ENCODE results near the gene HHATL. TPM values are rescaled to one million over a fixed set of nuclear protein-coding genes. Genes with fewer than 3 reads are reported as not detected.

Gene HHATL
- total RNA-seq, 3 donors from 2014 or later (not counting 1 experiment from before 2014, with no cell fraction given) = not detected

- no peaks in the 10 kb centered on the region for H3K4me1 ChIP-seq (ENCODE audit: control insufficient read depth, insufficient read depth, low read length)
- Mint-ChIP-seq H3K9me3 (no peaks in the 10 kb centered on the region), H3K4me1 (peaks cover 0 to 5% of the 10 kb centered on the region in 2 donors), H3K27ac (no peak overlapping the region), H3K36me3 (no peaks in the 10 kb centered on the region), H3K27me3 (ENCODE audit: low read depth in 2 of 2) (no peaks in the 10 kb centered on the region), H3K4me3 (no peak overlapping the region)
- no peak overlapping the region for H3K4me3 ChIP-seq (ENCODE audit: low read length)
- no peak for TF ChIP-seq CTCF (IDR thresholded peaks at IDR 0.05)
- WGBS (ENCODE audit: insufficient coverage) = 70% methylated on average over 38 of the region's 38 CpGs
- ATAC-seq (no peak), DNase-seq (no peak)
- no peaks in the 10 kb centered on the region for H3K27me3 ChIP-seq (ENCODE audit: control insufficient read depth, insufficient read depth, low read length)
- H3K9me3 ChIP-seq (ENCODE audit: control insufficient read depth, insufficient read depth, low read length) = no peaks in the 10 kb centered on the region
- H3K36me3 ChIP-seq (ENCODE audit: control insufficient read depth, insufficient read depth, low read length) = no peaks in the 10 kb centered on the region
- intact Hi-C loops (cut with micrococcal nuclease) = no loop called here
- peak overlapping the region; percentile 25 for H3K27ac ChIP-seq (ENCODE audit: low read length)
These were observed 38.8 kb downstream of the HHATL start for GRCh38 chr3:42663581-42664437.

- intact Hi-C loops (cut with micrococcal nuclease) = no loop called here
- WGBS (ENCODE audit: insufficient coverage) = 83% methylated on average over 12 of the region's 12 CpGs
- no peak overlapping the region for H3K4me3 ChIP-seq (ENCODE audit: low read length)
- no peak overlapping the region for H3K27ac ChIP-seq (ENCODE audit: low read length)
- Mint-ChIP-seq H3K4me3 (no peak overlapping the region), H3K4me1 (peaks cover 0 to 5% of the 10 kb centered on the region in 2 donors), H3K9me3 (no peaks in the 10 kb centered on the region), H3K27me3 (ENCODE audit: low read depth in 2 of 2) (no peaks in the 10 kb centered on the region), H3K36me3 (no peaks in the 10 kb centered on the region), H3K27ac (no peak overlapping the region)
- H3K9me3 ChIP-seq (ENCODE audit: control insufficient read depth, insufficient read depth, low read length) = no peaks in the 10 kb centered on the region
- no peaks in the 10 kb centered on the region for H3K27me3 ChIP-seq (ENCODE audit: control insufficient read depth, insufficient read depth, low read length)
- DNase-seq (no peak), ATAC-seq (no peak)
- no peak for TF ChIP-seq CTCF (IDR thresholded peaks at IDR 0.05)
- no peaks in the 10 kb centered on the region for H3K4me1 ChIP-seq (ENCODE audit: control insufficient read depth, insufficient read depth, low read length)
- H3K36me3 ChIP-seq (ENCODE audit: control insufficient read depth, insufficient read depth, low read length) = no peaks in the 10 kb centered on the region
These were observed 39.6 kb downstream of the HHATL start for GRCh38 chr3:42662813-42663535.

- Histone ChIP-seq H3K4me3 (ENCODE audit: low read length) (no peak overlapping the region), H3K36me3 (ENCODE audit: control insufficient read depth, insufficient read depth, low read length) (no peaks in the 10 kb centered on the region), H3K27me3 (ENCODE audit: control insufficient read depth, insufficient read depth, low read length) (no peaks in the 10 kb centered on the region), H3K27ac (ENCODE audit: low read length) (no peak overlapping the region), H3K9me3 (ENCODE audit: control insufficient read depth, insufficient read depth, low read length) (no peaks in the 10 kb centered on the region), H3K4me1 (ENCODE audit: control insufficient read depth, insufficient read depth, low read length) (no peaks in the 10 kb centered on the region)
- no peak for ATAC-seq
- 91% methylated on average over 7 of the region's 7 CpGs for WGBS (ENCODE audit: insufficient coverage)
- Mint-ChIP-seq H3K4me3 (no peak overlapping the region), H3K27me3 (ENCODE audit: low read depth in 2 of 2) (no peaks in the 10 kb centered on the region), H3K9me3 (no peaks in the 10 kb centered on the region), H3K27ac (no peak overlapping the region), H3K4me1 (peaks cover 0 to 5% of the 10 kb centered on the region in 2 donors), H3K36me3 (no peaks in the 10 kb centered on the region)
- intact Hi-C loops (cut with micrococcal nuclease) = no loop called here
- no peak for DNase-seq
- TF ChIP-seq CTCF (IDR thresholded peaks at IDR 0.05) = no peak
These were observed 40.4 kb downstream of the HHATL start for GRCh38 chr3:42662037-42662812.
